ENCODE results near the gene INA. TPM values are rescaled to one million over a fixed set of nuclear protein-coding genes. Genes with fewer than 3 reads are reported as not detected.
A peak's percentile ranks its signal among the peaks of the same experiment; 100 is the strongest.

The INA gene
- total and polyA plus RNA-seq, 12 donors: 0.18 to 18.3 (median 6.8) TPM; not detected in 1

DNA sequence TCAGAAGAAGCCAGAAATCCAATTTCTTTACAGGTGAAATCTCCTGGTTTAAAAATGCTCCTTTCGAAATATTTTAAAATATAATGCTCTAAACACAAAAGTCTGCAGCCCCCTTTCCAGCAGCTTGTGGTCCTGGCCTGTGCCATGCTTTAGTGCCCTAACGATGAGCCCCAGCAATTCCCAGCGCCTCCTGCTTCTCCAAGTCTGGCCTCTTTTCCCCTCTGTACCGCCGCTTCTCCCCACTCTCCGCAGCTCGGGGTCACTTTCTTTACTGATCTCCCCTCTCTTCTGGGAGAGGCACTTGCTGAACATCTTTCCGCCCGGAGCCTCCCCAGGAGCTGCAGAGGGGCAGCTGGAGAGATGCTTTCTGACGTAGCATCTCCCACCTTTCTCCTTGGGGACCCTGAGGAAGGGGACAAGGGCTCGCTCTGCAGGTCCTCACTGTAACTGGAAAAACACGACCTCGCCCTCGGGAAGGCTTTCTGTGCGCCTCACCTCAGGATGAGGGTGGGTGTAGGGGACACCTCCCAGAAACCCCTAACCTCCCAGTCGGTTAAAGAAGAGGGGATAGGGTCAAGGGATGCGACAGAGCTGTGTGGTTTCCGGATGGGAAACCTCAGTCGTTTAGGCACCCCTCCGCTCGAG lies 565 bp upstream of the INA start:
- H3K4me1 ChIP-seq (replicated peaks in 1 of 2): peaks cover 8 to 20% of the 10 kb centered on the region in 2 donors
- DNase-seq: no peak
- 27 to 40% (median 29%) methylated on average over 13 to 21 of the region's 21 CpGs for WGBS, 4 donors
- peaks cover 25% of the 10 kb centered on the region for H3K27me3 ChIP-seq
- peak overlapping the region in 1 of 5 donors; percentile 32 for H3K27ac ChIP-seq
- no peaks in the 10 kb centered on the region for H3K9me3 ChIP-seq (replicated peaks in 1 of 3)
- peak overlapping the region in 1 of 4 donors; percentile 40 for H3K4me3 ChIP-seq
- no peak for TF ChIP-seq POLR2A (IDR thresholded peaks at IDR 0.05)
- TF ChIP-seq, protein P1, sequence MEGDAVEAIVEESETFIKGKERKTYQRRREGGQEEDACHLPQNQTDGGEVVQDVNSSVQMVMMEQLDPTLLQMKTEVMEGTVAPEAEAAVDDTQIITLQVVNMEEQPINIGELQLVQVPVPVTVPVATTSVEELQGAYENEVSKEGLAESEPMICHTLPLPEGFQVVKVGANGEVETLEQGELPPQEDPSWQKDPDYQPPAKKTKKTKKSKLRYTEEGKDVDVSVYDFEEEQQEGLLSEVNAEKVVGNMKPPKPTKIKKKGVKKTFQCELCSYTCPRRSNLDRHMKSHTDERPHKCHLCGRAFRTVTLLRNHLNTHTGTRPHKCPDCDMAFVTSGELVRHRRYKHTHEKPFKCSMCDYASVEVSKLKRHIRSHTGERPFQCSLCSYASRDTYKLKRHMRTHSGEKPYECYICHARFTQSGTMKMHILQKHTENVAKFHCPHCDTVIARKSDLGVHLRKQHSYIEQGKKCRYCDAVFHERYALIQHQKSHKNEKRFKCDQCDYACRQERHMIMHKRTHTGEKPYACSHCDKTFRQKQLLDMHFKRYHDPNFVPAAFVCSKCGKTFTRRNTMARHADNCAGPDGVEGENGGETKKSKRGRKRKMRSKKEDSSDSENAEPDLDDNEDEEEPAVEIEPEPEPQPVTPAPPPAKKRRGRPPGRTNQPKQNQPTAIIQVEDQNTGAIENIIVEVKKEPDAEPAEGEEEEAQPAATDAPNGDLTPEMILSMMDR (IDR thresholded peaks at IDR 0.05): no peak
- H3K36me3 ChIP-seq (replicated peaks in 1 of 2): no peaks in the 10 kb centered on the region
- intact Hi-C loops (cut with DNase I): no loop called here

DNA sequence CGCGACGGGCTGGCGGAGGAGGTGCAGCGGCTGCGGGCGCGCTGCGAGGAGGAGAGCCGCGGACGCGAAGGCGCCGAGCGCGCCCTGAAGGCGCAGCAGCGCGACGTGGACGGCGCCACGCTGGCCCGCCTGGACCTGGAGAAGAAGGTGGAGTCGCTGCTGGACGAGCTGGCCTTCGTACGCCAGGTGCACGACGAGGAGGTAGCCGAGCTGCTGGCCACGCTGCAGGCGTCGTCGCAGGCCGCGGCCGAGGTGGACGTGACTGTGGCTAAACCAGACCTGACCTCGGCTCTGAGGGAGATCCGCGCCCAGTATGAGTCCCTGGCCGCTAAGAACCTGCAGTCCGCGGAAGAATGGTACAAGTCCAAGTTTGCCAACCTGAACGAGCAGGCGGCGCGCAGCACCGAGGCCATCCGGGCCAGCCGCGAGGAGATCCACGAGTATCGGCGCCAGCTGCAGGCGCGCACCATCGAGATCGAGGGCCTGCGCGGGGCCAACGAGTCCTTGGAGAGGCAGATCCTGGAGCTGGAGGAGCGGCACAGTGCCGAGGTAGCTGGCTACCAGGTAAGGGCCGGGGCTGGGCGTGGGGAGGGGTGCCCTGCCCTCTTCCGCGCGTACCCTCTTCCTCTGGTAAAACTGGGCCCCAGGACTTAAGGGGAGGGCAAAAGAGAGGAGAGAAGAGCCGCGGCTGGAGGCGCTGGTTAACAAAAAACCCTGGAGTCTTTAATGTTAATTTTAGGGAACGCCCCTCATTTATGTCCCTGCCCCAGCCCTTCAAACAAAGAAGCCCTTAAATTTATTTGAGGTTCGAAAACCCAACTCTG lies 987 bp downstream of the INA start:
- Histone ChIP-seq H3K9me3 (replicated peaks in 1 of 3) (no peaks in the 10 kb centered on the region), H3K36me3 (replicated peaks in 1 of 2) (no peaks in the 10 kb centered on the region), H3K27ac (no peak overlapping the region), H3K27me3 (peaks cover 25% of the 10 kb centered on the region), H3K4me3 (peak overlapping the region in 1 of 4 donors; percentile 40), H3K4me1 (replicated peaks in 1 of 2) (peaks cover 8 to 20% of the 10 kb centered on the region in 2 donors)
- WGBS, 4 donors: 5 to 24% (median 6%) methylated on average over 12 to 76 of the region's 76 CpGs
- TF ChIP-seq, protein P1 (IDR thresholded peaks at IDR 0.05): no peak
- TF ChIP-seq POLR2A (IDR thresholded peaks at IDR 0.05): no peak
- no peak for DNase-seq
- intact Hi-C loops (cut with DNase I): no loop called here

DNA sequence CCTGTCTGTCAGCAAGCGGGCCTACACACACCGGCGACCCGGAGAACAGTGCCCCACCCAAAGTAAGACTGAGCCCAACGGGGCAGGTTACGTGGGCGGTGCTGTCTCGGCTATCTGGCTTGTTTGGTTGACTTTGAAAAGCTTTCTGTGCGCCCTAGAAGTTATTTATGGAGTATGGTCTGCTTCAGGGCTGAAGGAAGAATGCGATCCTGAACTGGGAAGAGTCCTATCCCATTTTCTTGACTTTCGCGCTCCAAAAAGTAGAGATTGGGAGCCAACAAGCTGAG lies 1.5 kb downstream of the INA start:
- Histone ChIP-seq H3K27ac (no peak overlapping the region), H3K36me3 (replicated peaks in 1 of 2) (no peaks in the 10 kb centered on the region), H3K9me3 (replicated peaks in 1 of 3) (no peaks in the 10 kb centered on the region), H3K4me3 (no peak overlapping the region), H3K27me3 (peaks cover 25% of the 10 kb centered on the region), H3K4me1 (replicated peaks in 1 of 2) (peaks cover 8 to 16% of the 10 kb centered on the region in 2 donors)
- TF ChIP-seq, protein P1 (IDR thresholded peaks at IDR 0.05): no peak
- no peak for TF ChIP-seq POLR2A (IDR thresholded peaks at IDR 0.05)
- 24 to 29% (median 27%) methylated on average over 4 to 12 of the region's 12 CpGs for WGBS, 4 donors
- DNase-seq: no peak
- intact Hi-C loops (cut with DNase I): no loop called here

DNA sequence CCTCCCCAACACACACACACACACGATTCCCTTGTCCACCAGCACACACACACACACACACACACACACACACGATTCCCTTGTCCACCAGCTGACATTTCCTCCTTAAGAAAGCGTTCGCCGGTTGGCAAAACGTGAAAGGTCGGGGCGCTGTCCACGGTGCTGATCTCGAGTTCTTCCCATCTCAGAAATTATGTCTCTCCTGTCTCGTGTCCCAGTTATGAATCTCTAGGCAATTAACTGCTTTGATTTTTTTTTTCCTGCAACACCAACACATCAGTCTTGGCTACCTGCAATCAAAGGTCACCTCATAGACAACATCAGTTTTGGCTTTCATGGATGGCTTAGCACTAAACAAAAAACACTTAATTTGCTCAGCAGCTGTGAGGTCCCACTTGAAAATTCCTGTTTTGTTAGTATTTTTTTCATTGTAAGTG lies 1.9 kb downstream of the INA start:
- Histone ChIP-seq H3K4me3 (no peak overlapping the region), H3K9me3 (replicated peaks in 1 of 3) (no peaks in the 10 kb centered on the region), H3K36me3 (replicated peaks in 1 of 2) (no peaks in the 10 kb centered on the region), H3K27me3 (peaks cover 25% of the 10 kb centered on the region), H3K4me1 (replicated peaks in 1 of 2) (peaks cover 8 to 14% of the 10 kb centered on the region in 2 donors), H3K27ac (no peak overlapping the region)
- intact Hi-C loops (cut with DNase I): no loop called here
- peak in 6 of 7 donors; percentile 38 to 67 (median 56) for DNase-seq
- TF ChIP-seq POLR2A (IDR thresholded peaks at IDR 0.05): no peak
- TF ChIP-seq, protein P1 (IDR thresholded peaks at IDR 0.05): no peak
- 2 to 5% (median 4%) methylated on average over 10 to 11 of the region's 11 CpGs for WGBS, 4 donors
